ENCODE results near the gene INIP. TPM values are rescaled to one million over a fixed set of nuclear protein-coding genes. Genes with fewer than 3 reads are reported as not detected.

Gene INIP
- total and polyA plus RNA-seq, 9 of the 15 experiments (the other 6 are each of a cell fraction or from before 2014, with no cell fraction given), result 11.9 to 87.9 (median 37.3) TPM

- TF ChIP-seq RNF219 (CRISPR knock-in tag; IDR thresholded peaks at IDR 0.05), result no peak
- TF ChIP-seq NONO (IDR thresholded peaks at IDR 0.05; ENCODE audit: low read depth in 2 of 2, low read length in 1 of 2), result no peak
- TF ChIP-seq, protein P1, sequence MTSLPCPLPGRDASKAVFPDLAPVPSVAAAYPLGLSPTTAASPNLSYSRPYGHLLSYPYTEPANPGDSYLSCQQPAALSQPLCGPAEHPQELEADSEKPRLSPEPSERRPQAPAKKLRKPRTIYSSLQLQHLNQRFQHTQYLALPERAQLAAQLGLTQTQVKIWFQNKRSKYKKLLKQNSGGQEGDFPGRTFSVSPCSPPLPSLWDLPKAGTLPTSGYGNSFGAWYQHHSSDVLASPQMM (CRISPR knock-in tag; IDR thresholded peaks at IDR 0.05), result no peak
- no peak for TF ChIP-seq ZSCAN29 (IDR thresholded peaks at IDR 0.05)
- no peak for TF ChIP-seq HSF4 (CRISPR knock-in tag; IDR thresholded peaks at IDR 0.05; ENCODE audit: borderline replicate concordance)
- no peak for TF ChIP-seq ZNF3 (CRISPR knock-in tag; IDR thresholded peaks at IDR 0.05)
- TF ChIP-seq ZNF41 (CRISPR knock-in tag; conservative IDR thresholded peaks at IDR 0.05), result no peak
- TF ChIP-seq ETS2 (tag; IDR thresholded peaks at IDR 0.05; ENCODE audit: borderline replicate concordance, poor library complexity, severe bottlenecking), result no peak
- no peak for TF ChIP-seq E2F3 (CRISPR knock-in tag; IDR thresholded peaks at IDR 0.05)
- TF ChIP-seq ZNF239 (CRISPR knock-in tag; IDR thresholded peaks at IDR 0.05), result no peak
Observed at GRCh38 chr9:112700085-112700484, 17.8 kb downstream of the INIP start (continued).
